A549 treated with RU486 at 1 μM for 4 hours (cell line): ENCODE measurements around the gene CD36. TPM values are rescaled to one million over a fixed set of nuclear protein-coding genes. Genes with fewer than 3 reads are reported as not detected.

ENCODE experiments used
- total RNA-seq: library from RNA; stranded (reverse); fragments of 200-300 nt; extraction: Qiagen RNA extraction; gene quantifications from 5 replicates; pipeline ENCODE4 v1.2.3, GENCODE V29; 2022; ENCODE audit warnings: low read depth

Gene CD36
- 0.06 to 0.29 TPM (median 0.15 TPM) in 4 of 5 replicates, not detected in the other for total RNA-seq

GRCh38 chr7:80637911-80638765 lies at the start of gene CD36:
CD36 (plus strand) TSS chr7:80638642; CDS start chr7:80646741, 8,099 bp downstream.

Other genes with a start within 250 kb of the CD36 start
- not detected in 5 replicates for gene GNAT3, start 126.6 kb upstream of the CD36 start, total RNA-seq